HFF-Myc (cell line): ENCODE data around the gene APOBEC3C.

Source experiments
- DNase-seq: peaks from one replicate; pipeline ENCODE4 v3.0.0-alpha.2; 2011; ENCODE audit warnings: low read depth; ENCODE audit errors: extremely low read depth
- H3K4me3 ChIP-seq: replicated peaks from 2 replicates; pipeline ENCODE4 v1.5.1; 2011; ENCODE audit warnings: low read depth, mild to moderate bottlenecking, control low read depth, low read length
- TF ChIP-seq, protein P1 (sequence below): IDR thresholded peaks from 2 replicates; pipeline ENCODE4 v1.5.1; 2012; ENCODE audit warnings: mild to moderate bottlenecking, low read depth, low read length, control low read depth; ENCODE audit errors: missing control alignments

APOBEC3C gene

DNA sequence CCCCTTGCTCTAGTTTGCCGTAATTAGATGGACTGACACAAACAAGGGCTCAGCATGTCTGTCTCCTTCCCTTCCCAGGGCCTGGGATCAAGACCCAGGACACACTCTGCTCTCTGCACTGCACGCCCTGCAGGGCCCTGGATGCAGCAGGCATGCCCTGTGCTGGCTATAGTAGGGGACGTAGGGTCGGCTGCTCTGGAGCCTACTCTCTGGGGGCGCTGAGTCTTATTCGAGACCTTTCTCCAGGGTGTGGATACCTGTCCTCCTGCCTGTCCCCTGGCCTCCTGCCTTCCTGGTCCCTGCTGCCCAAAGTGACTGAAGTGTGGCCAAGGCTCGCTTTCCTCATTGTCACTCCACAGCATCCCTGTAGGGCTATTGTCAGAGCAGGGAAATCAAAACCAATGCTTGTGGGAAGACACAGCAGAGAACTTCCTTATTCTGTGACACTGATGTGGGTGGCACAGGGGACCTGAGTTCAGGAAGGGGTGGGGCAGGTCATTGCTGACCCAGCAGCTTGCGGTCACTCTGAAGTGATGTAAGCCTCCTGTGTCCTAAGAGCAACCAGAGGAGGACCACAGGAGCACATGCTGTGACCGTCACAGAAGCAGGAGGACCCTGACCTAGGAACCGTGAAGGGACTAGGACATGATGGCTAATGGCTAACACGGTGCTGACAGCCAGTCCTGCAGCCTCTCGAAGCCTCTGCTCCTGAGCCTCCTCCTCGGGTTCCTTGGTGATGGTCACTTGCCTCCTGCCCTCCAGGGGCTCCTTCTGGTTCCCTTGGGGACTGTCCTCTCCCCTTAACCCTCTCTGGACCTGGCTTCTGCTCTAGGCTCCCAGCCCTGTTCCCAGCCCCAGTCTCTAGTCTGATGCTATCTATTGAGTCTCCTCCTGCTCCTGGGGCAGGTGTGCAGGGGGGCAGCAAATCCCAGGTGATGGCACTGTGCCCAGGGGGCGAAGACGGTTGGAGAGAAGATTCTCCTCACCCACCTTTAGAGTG is 46.3 kb upstream of the APOBEC3C start:
- DNase-seq = no peak
- TF ChIP-seq, protein P1, sequence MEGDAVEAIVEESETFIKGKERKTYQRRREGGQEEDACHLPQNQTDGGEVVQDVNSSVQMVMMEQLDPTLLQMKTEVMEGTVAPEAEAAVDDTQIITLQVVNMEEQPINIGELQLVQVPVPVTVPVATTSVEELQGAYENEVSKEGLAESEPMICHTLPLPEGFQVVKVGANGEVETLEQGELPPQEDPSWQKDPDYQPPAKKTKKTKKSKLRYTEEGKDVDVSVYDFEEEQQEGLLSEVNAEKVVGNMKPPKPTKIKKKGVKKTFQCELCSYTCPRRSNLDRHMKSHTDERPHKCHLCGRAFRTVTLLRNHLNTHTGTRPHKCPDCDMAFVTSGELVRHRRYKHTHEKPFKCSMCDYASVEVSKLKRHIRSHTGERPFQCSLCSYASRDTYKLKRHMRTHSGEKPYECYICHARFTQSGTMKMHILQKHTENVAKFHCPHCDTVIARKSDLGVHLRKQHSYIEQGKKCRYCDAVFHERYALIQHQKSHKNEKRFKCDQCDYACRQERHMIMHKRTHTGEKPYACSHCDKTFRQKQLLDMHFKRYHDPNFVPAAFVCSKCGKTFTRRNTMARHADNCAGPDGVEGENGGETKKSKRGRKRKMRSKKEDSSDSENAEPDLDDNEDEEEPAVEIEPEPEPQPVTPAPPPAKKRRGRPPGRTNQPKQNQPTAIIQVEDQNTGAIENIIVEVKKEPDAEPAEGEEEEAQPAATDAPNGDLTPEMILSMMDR = no peak

DNA sequence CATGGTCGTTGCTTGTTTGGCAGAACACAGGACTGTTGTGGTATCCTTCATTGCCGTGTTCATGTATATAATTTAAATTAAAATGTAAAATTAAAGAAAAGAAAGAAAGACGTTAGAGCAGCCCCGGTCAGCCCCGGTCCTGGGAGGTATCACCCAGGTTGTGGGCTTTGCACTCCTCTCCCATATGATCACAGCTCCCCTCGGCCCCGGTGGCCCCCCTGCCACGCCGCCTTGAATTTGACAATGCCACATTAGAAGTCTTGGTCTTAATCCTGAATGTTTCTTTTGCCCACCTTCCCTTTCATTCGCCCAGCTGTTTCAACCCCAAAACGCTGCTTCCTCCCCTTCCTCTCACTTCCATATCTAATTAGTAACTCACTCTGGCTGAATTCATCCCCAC is 45.3 kb upstream of the APOBEC3C start:
- H3K4me3 ChIP-seq = no peak overlapping the region
- TF ChIP-seq, protein P1 = no peak
- DNase-seq = no peak

More for the DNA sequence above, 46.3 kb upstream of the APOBEC3C start:
- no peak overlapping the region for H3K4me3 ChIP-seq

DNA sequence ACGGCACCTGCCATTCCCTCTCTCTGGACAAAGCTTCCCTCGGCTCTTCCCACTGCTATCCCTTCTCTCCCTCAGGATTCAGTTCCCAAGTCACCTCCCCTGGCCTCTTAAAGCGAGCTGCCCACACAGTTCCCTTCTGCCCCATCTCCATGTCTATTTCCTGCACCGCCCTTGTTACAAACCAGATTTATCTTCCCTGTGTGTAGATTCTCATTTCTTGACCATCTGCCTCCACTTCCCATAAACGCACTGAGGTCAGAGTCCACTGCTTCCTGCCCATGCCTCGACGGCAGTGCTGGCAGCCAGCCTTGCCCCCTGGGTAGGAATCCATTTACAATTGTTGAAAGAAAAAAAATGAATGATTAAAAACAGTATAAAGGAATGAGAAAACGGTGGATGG is 43.5 kb upstream of the APOBEC3C start:
- no peak for DNase-seq
- no peak overlapping the region for H3K4me3 ChIP-seq
- TF ChIP-seq, protein P1 = no peak

DNA sequence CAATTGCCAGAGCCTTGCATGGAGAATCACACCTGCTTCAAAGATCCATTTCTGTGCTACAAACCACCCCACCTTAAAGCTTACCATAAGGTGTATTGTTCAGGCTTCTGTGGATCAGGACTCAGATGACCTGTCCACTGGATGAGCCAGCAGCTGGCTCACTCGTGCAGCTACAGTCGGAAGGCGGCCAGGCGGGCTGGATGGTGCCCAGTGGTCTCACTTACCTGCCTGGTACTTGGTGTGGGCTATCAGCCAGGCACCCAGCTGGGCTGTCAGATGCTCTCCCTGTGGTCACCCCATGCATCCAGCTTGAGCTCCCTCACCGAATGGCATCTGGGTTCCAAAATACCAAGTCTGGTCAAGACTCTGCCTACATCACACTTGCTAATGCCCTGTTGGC is 42.9 kb upstream of the APOBEC3C start:
- no peak for DNase-seq
- TF ChIP-seq, protein P1 = no peak
- no peak overlapping the region for H3K4me3 ChIP-seq

DNA sequence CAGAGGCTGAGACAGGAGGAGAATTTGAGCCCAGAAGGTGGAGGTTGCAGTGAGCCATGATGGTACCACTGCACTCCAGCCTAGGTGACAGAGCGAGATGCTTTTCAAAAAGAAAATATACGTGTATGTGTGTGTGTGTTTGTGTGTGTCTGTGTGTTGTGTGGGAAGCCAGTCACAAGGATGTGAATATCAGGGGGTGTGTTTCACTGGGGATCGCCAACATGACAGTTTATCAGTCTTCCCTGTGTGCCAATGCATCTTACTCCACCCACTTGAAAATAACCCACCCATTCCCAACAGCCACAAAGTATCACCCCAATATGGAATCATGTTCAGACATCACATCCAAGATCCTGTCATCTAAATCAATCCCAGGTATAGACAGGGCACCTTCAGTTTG is 42.3 kb upstream of the APOBEC3C start:
- no peak overlapping the region for H3K4me3 ChIP-seq
- no peak for DNase-seq
- TF ChIP-seq, protein P1 = no peak

DNA sequence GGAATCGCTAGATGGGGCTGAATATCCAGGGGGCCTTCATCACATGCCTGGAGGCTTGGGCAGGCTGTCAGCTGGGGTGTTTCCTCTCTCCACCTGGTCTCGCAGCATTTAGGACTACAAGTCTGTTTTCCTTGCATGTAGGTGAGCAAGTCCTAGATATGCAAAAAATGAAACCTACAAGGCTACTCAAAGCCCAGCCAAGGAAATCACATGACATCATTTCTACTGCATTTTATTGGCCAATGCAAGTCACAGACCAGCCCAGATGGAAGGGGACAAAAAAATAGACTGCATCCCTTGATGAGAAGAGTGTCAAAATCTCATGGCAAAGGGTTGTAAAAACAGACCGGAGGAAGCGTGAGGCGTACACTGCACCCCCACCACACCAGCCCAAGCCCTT is 41.5 kb upstream of the APOBEC3C start:
- no peak for DNase-seq
- H3K4me3 ChIP-seq = no peak overlapping the region
- TF ChIP-seq, protein P1 = no peak
